Measurements from ENCODE around the gene LIM2.

LIM2 gene

GRCh38 chr19:51347209-51347928 is 40.4 kb downstream of the LIM2 start:
- DNase-seq (ENCODE audit: low spot score), result no peak
- in situ Hi-C loops (cut with MboI; ENCODE audit: low pct_unique_long_range_greater_than_20kb, low sequenced_read_pairs, unreplicated experiment), result loop anchor here (25.0 kb wide), 1 partner anchor 315 kb away; no protein-coding TSS in a partner anchor
- TF ChIP-seq CTCF (IDR thresholded peaks at IDR 0.05; ENCODE audit: extremely low read depth, insufficient read depth, missing control alignments), result no peak

- peak; percentile 17 for TF ChIP-seq CTCF (IDR thresholded peaks at IDR 0.05; ENCODE audit: extremely low read depth, insufficient read depth, missing control alignments)
- no peak for DNase-seq (ENCODE audit: low spot score)
- in situ Hi-C loops (cut with MboI; ENCODE audit: low pct_unique_long_range_greater_than_20kb, low sequenced_read_pairs, unreplicated experiment), result loop anchor here (25.0 kb wide), 1 partner anchor 316 kb away; no protein-coding TSS in a partner anchor
These were observed 41.0 kb downstream of the LIM2 start for GRCh38 chr19:51346742-51347141.

GRCh38 chr19:51345076-51345620 is 42.6 kb downstream of the LIM2 start:
- no peak for TF ChIP-seq CTCF (IDR thresholded peaks at IDR 0.05; ENCODE audit: extremely low read depth, insufficient read depth, missing control alignments)
- in situ Hi-C loops (cut with MboI; ENCODE audit: low pct_unique_long_range_greater_than_20kb, low sequenced_read_pairs, unreplicated experiment), result loop anchor here (25.0 kb wide), 1 partner anchor 317 kb away; no protein-coding TSS in a partner anchor
- no peak for DNase-seq (ENCODE audit: low spot score)

- DNase-seq (ENCODE audit: low spot score), result no peak
- TF ChIP-seq CTCF (IDR thresholded peaks at IDR 0.05; ENCODE audit: extremely low read depth, insufficient read depth, missing control alignments), result no peak
- in situ Hi-C loops (cut with MboI; ENCODE audit: low pct_unique_long_range_greater_than_20kb, low sequenced_read_pairs, unreplicated experiment), result loop anchor here (25.0 kb wide), 1 partner anchor 319 kb away; no protein-coding TSS in a partner anchor
These were observed 44.9 kb downstream of the LIM2 start for GRCh38 chr19:51342631-51343569.

- TF ChIP-seq CTCF (IDR thresholded peaks at IDR 0.05; ENCODE audit: extremely low read depth, insufficient read depth, missing control alignments), result no peak
- in situ Hi-C loops (cut with MboI; ENCODE audit: low pct_unique_long_range_greater_than_20kb, low sequenced_read_pairs, unreplicated experiment), result loop anchor here (25.0 kb wide), 1 partner anchor 320 kb away; no protein-coding TSS in a partner anchor
- no peak for DNase-seq (ENCODE audit: low spot score)
These were observed 45.7 kb downstream of the LIM2 start, which contains the start of gene VSIG10L for GRCh38 chr19:51341976-51342580. Gene VSIG10L, minus strand, starts transcription at chr19:51342139. Its CDS starts 15 bp downstream, at chr19:51342124.

- in situ Hi-C loops (cut with MboI; ENCODE audit: low pct_unique_long_range_greater_than_20kb, low sequenced_read_pairs, unreplicated experiment), result loop anchor here (25.0 kb wide), 1 partner anchor 321 kb away; no protein-coding TSS in a partner anchor
- TF ChIP-seq CTCF (IDR thresholded peaks at IDR 0.05; ENCODE audit: extremely low read depth, insufficient read depth, missing control alignments), result no peak
- no peak for DNase-seq (ENCODE audit: low spot score)
These were observed 46.7 kb downstream of the LIM2 start for GRCh38 chr19:51341066-51341465.
